Adipocyte (in vitro differentiated cells): ENCODE results near the gene CSAG1.
"Not testable (repeated sequence)": the region's sequence is repeated elsewhere in the genome, so short reads cannot be mapped to it uniquely, and the experiment has no call there.

Source experiments
- DNase-seq: peaks from one replicate; pipeline ENCODE4 v3.0.0-alpha.2; 2015; ENCODE audit warnings: low read depth
- H3K27me3 ChIP-seq: replicated peaks from 2 replicates; pipeline ENCODE4 v1.7.0; 2013; ENCODE audit warnings: mild to moderate bottlenecking, low read length, moderate library complexity; ENCODE audit not compliant: control insufficient read depth, insufficient read depth
- H3K36me3 ChIP-seq: 2 replicates; pipeline ENCODE4 v1.7.0; 2013; ENCODE audit warnings: low read length, mild to moderate bottlenecking, moderate library complexity; ENCODE audit not compliant: control insufficient read depth, insufficient read depth, severe bottlenecking
- H3K4me1 ChIP-seq: 2 replicates; pipeline ENCODE4 v1.7.0; 2013; ENCODE audit warnings: mild to moderate bottlenecking, low read length, moderate library complexity; ENCODE audit not compliant: control insufficient read depth, insufficient read depth
- H3K4me3 ChIP-seq: 2 replicates; pipeline ENCODE4 v1.7.0; 2013; ENCODE audit warnings: mild to moderate bottlenecking, low read length, moderate library complexity
- H3K9ac ChIP-seq: 2 replicates; pipeline ENCODE4 v1.7.0; 2013; ENCODE audit warnings: mild to moderate bottlenecking, low read length, moderate library complexity
- H3K9me3 ChIP-seq: 2 replicates; pipeline ENCODE4 v1.7.0; 2013; ENCODE audit warnings: mild to moderate bottlenecking, low read length, moderate library complexity; ENCODE audit not compliant: control insufficient read depth

CSAG1 gene

DNA sequence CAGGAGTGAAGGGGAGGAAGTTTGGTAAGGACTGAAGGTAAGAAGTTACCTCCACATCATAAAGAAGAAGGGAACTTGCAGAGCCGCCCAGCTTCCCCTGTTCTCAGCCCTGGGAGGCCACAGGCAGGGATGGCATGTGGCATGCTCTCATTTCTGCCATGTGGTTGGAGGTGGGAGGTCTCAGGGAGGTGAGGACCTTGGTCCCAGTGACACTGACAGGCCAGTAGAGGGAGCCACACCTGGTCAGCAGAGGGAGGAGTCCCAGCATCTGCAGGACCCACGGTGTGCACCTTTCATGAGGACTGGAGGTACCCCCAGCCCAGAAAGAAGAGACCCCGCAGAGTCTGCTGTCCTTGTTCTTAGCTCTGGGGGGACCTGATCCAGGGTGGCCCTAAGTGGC is 52.5 kb downstream of the CSAG1 start:
- not testable (repeated sequence) for H3K4me3 ChIP-seq, H3K36me3 ChIP-seq, DNase-seq, H3K27me3 ChIP-seq, H3K4me1 ChIP-seq, H3K9me3 ChIP-seq, H3K9ac ChIP-seq
